Osteoblast (primary cell): Measurements from ENCODE around the gene HLA-G. TPM values are rescaled to one million over a fixed set of nuclear protein-coding genes. Genes with fewer than 3 reads are reported as not detected.
"Not testable (repeated sequence)": the region's sequence is repeated elsewhere in the genome, so short reads cannot be mapped to it uniquely, and the experiment has no call there.

Experiments
- DNase-seq: peaks from one replicate; pipeline ENCODE4 v3.0.0; 2011; ENCODE audit warnings: low spot score, mixed read lengths; ENCODE audit not compliant: insufficient read length; ENCODE audit errors: missing footprints
- H2AFZ ChIP-seq: 2 replicates; pipeline ENCODE4 v1.6.0; 2011; ENCODE audit warnings: mild to moderate bottlenecking, low read length
- H3K27ac ChIP-seq: 2 replicates; pipeline ENCODE4 v1.5.1; 2011; ENCODE audit warnings: mild to moderate bottlenecking, low read depth, low read length, moderate library complexity
- H3K27me3 ChIP-seq: 2 replicates; pipeline ENCODE4 v1.6.0; 2012; ENCODE audit warnings: mild to moderate bottlenecking, control low read depth, inconsistent platforms, low read length, moderate library complexity; ENCODE audit not compliant: insufficient read depth
- H3K36me3 ChIP-seq: 2 replicates; pipeline ENCODE4 v1.5.1; 2011; ENCODE audit warnings: mild to moderate bottlenecking, low read length, control low read depth, moderate library complexity; ENCODE audit not compliant: insufficient read depth
- H3K4me1 ChIP-seq: 2 replicates; pipeline ENCODE4 v1.5.1; 2011; ENCODE audit warnings: mild to moderate bottlenecking, low read length, control low read depth, moderate library complexity; ENCODE audit not compliant: insufficient read depth
- H3K4me2 ChIP-seq: 2 replicates; pipeline ENCODE4 v1.6.0; 2011; ENCODE audit warnings: mild to moderate bottlenecking, low read length; ENCODE audit not compliant: insufficient read depth
- H3K4me3 ChIP-seq: fragments of 200-600 bp; sonication (generic); 3 replicates; pipeline ENCODE4 v1.5.1; 2012; ENCODE audit warnings: mild to moderate bottlenecking, low read length, inconsistent platforms; ENCODE audit not compliant: insufficient read depth
- H3K79me2 ChIP-seq: 2 replicates; pipeline ENCODE4 v1.6.0; 2012; ENCODE audit warnings: mild to moderate bottlenecking, low read length, control low read depth, inconsistent platforms; ENCODE audit not compliant: insufficient read depth
- H3K9me3 ChIP-seq: 2 replicates; pipeline ENCODE4 v1.5.1; 2011; ENCODE audit warnings: low read depth, low read length, control low read depth
- H4K20me1 ChIP-seq: 2 replicates; pipeline ENCODE4 v1.6.0; 2012; ENCODE audit warnings: mild to moderate bottlenecking, low read length, control low read depth; ENCODE audit not compliant: insufficient read depth
- total RNA-seq: library from RNA; depleted of rRNA; stranded (reverse); fragments of >200 nt; gene quantifications from 2 replicates; pipeline ENCODE4 v1.2.3, GENCODE V29; 2012
- TF ChIP-seq, protein P1 (sequence below): IDR thresholded peaks from 2 replicates; pipeline ENCODE4 v1.5.1; 2011; ENCODE audit warnings: mild to moderate bottlenecking, low read depth, low read length, moderate library complexity; ENCODE audit errors: extremely low read depth

The HLA-G gene
- total RNA-seq: not detected in 2 replicates

DNA sequence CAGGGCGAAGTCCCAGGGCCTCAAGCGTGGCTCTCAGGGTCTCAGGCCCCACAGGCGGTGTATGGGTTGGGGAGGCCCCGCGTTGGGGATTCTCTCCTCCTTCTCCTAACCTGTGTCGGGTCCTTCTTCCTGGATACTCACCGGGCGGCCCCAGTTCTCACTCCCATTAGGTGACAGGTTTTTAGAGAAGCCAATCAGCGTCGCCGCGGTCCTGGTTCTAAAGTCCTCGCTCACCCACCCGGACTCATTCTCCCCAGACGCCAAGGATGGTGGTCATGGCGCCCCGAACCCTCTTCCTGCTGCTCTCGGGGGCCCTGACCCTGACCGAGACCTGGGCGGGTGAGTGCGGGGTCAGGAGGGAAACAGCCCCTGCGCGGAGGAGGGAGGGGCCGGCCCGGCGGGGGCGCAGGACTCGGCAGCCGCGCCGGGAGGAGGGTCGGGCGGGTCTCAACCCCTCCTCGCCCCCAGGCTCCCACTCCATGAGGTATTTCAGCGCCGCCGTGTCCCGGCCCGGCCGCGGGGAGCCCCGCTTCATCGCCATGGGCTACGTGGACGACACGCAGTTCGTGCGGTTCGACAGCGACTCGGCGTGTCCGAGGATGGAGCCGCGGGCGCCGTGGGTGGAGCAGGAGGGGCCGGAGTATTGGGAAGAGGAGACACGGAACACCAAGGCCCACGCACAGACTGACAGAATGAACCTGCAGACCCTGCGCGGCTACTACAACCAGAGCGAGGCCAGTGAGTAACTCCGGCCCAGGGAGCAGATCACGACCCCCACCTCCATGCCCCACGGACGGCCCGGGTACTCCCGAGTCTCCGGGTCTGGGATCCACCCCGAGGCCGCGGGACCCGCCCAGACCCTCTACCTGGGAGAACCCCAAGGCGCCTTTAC lies at the start of gene HLA-G:
TSS of gene HLA-G (plus strand) at position 247 of the 892 bp plus-strand sequence. CDS start at position 267, 20 bp downstream.
- TF ChIP-seq, protein P1, sequence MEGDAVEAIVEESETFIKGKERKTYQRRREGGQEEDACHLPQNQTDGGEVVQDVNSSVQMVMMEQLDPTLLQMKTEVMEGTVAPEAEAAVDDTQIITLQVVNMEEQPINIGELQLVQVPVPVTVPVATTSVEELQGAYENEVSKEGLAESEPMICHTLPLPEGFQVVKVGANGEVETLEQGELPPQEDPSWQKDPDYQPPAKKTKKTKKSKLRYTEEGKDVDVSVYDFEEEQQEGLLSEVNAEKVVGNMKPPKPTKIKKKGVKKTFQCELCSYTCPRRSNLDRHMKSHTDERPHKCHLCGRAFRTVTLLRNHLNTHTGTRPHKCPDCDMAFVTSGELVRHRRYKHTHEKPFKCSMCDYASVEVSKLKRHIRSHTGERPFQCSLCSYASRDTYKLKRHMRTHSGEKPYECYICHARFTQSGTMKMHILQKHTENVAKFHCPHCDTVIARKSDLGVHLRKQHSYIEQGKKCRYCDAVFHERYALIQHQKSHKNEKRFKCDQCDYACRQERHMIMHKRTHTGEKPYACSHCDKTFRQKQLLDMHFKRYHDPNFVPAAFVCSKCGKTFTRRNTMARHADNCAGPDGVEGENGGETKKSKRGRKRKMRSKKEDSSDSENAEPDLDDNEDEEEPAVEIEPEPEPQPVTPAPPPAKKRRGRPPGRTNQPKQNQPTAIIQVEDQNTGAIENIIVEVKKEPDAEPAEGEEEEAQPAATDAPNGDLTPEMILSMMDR: no peak
- H3K4me2 ChIP-seq: no peak within 1 kb of the TSS
- DNase-seq: no peak
- H3K27me3 ChIP-seq: peaks cover 43% of the 10 kb centered on the region
- H3K27ac ChIP-seq: no peak within 1 kb of the TSS
- H3K79me2 ChIP-seq: no peaks in the 10 kb centered on the region
- H4K20me1 ChIP-seq: no peaks in the 10 kb centered on the region
- no peaks in the 10 kb centered on the region for H3K9me3 ChIP-seq
- no peak within 1 kb of the TSS for H2AFZ ChIP-seq
- no peaks in the 10 kb centered on the region for H3K4me1 ChIP-seq
- H3K4me3 ChIP-seq: no peak within 1 kb of the TSS
- H3K36me3 ChIP-seq: no peaks in the 10 kb centered on the region

DNA sequence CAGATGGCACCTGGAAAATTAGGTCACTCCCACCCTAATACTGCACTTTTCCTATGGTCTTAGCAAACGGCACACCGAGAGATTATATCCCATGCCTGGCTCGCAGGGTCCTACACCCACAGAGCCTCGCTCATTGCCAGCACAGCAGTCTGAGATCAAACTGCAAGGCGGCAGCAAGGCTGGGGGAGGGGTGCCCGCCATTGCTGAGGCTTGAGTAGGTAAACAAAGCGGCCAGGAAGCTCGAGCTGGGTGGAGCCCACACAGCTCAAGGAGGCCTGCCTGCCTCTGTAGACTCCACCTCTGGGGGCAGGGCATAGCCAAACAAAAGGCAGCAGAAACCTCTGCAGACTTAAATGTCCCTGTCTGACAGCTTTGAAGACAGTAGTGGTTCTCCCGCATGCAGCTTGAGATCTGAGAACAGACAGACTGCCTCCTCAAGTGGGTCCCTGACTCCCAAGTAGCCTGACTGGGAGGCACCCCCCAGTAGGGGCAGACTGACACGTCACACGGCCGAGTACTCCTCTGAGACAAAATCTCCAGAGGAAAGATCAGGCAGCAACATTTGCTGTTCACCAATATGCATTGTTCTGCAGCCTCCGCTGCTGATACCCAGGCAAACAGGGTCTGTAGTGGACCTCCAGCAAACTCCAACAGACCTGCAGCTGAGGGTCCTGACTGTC lies 47.5 kb upstream of the HLA-G start:
- H3K4me1 ChIP-seq, H3K36me3 ChIP-seq, H2AFZ ChIP-seq, H3K4me3 ChIP-seq, H3K27me3 ChIP-seq, H4K20me1 ChIP-seq, DNase-seq, H3K27ac ChIP-seq, H3K9me3 ChIP-seq, H3K79me2 ChIP-seq, H3K4me2 ChIP-seq: not testable (repeated sequence)

DNA sequence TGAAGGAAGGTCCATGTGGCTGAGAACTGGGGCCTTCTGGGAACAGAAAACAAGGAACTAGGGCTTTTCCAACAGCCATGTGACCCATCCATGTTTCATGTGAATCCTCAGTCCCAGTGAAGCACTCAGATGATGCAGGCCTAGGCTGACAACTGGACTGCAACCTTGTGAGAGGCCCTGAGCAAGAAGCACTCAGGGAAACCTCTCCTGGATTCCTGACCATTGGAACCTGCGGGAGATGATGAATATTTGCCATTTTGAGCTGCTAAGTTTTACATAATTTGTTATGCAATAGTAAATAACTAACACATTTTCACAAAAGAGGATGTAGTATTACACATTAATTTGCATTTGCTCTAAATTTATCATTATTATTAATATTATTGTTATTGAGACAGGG lies 38.4 kb upstream of the HLA-G start:
- no peaks in the 10 kb centered on the region for H3K79me2 ChIP-seq
- DNase-seq: no peak
- no peaks in the 10 kb centered on the region for H3K36me3 ChIP-seq
- no peak overlapping the region for H3K4me3 ChIP-seq
- H3K4me1 ChIP-seq: no peaks in the 10 kb centered on the region
- H3K27ac ChIP-seq: no peak overlapping the region
- peaks cover 21% of the 10 kb centered on the region for H3K27me3 ChIP-seq
- no peak overlapping the region for H3K4me2 ChIP-seq
- no peak overlapping the region for H2AFZ ChIP-seq
- H4K20me1 ChIP-seq: no peaks in the 10 kb centered on the region
- no peaks in the 10 kb centered on the region for H3K9me3 ChIP-seq
- TF ChIP-seq, protein P1: no peak

DNA sequence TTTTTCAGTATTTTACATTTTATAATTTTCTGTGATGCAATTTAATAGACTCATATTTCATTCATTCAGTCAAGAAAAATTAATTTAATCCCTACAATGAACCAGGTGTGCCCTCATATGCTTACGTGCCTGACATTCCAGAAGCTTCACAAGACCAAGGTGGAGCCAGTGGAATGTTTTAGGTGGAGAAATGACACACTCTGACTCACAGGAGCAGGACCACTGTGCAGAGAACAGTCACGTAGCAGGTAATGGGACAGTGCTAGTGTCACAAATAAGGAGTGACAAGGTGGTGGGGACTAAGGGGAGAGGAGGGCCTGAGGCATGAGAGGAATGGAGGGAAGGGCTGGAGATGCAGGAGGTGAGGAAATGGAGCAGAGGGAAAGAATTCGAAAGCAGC lies 37.0 kb upstream of the HLA-G start:
- H3K27me3 ChIP-seq: peaks cover 26% of the 10 kb centered on the region
- H3K4me1 ChIP-seq: no peaks in the 10 kb centered on the region
- H2AFZ ChIP-seq: no peak overlapping the region
- peak; percentile 71 for DNase-seq
- H3K9me3 ChIP-seq: no peaks in the 10 kb centered on the region
- H3K36me3 ChIP-seq: no peaks in the 10 kb centered on the region
- no peaks in the 10 kb centered on the region for H3K79me2 ChIP-seq
- no peak overlapping the region for H3K27ac ChIP-seq
- H3K4me3 ChIP-seq: no peak overlapping the region
- H4K20me1 ChIP-seq: no peaks in the 10 kb centered on the region
- H3K4me2 ChIP-seq: no peak overlapping the region
- TF ChIP-seq, protein P1: no peak
